ENCODE results near the gene C5orf52. TPM values are rescaled to one million over a fixed set of nuclear protein-coding genes. Genes with fewer than 3 reads are reported as not detected.

Gene C5orf52
- total and polyA plus RNA-seq, 2 experiments from 2014 or later, result not detected

- TF ChIP-seq CTCF (conservative IDR thresholded peaks at IDR 0.05; ENCODE audit: low read depth in 2 of 2), result no peak
- no peak for TF ChIP-seq NANOG (IDR thresholded peaks at IDR 0.05; ENCODE audit: borderline replicate concordance)
- TF ChIP-seq POLR2AphosphoS5 (IDR thresholded peaks at IDR 0.05; ENCODE audit: low read depth), result no peak
- no peak for TF ChIP-seq ZNF114 (CRISPR knock-in tag; IDR thresholded peaks at IDR 0.05)
- TF ChIP-seq CREB1 (CRISPR knock-in tag; IDR thresholded peaks at IDR 0.05; ENCODE audit: low read depth), result no peak
- no peak for TF ChIP-seq ETS1 (IDR thresholded peaks at IDR 0.05)
- no peak for TF ChIP-seq REST (IDR thresholded peaks at IDR 0.05; ENCODE audit: unreplicated experiment)
Observed at GRCh38 chr5:157677931-157678330, 6.6 kb downstream of the C5orf52 start (continued).

GRCh38 chr5:157679801-157680200, 8.5 kb downstream of the C5orf52 start:
- H3K36me3 Mint-ChIP-seq (ENCODE audit: low read depth), result no peaks in the 10 kb centered on the region
- no peak overlapping the region for H3K27ac ChIP-seq (ENCODE audit: low read depth)
- no peak for DNase-seq (ENCODE audit: low spot score)
- H3K4me2 ChIP-seq, result no peak overlapping the region
- H3K27me3 ChIP-seq (ENCODE audit: insufficient read depth), result no peaks in the 10 kb centered on the region
- H4K20me1 ChIP-seq (replicated peaks; ENCODE audit: insufficient read depth), result no peaks in the 10 kb centered on the region
- no peak overlapping the region for H2AFZ ChIP-seq
- H3K9me3 Mint-ChIP-seq, result no peaks in the 10 kb centered on the region
- H3K4me3 ChIP-seq, result no peak overlapping the region
- H3K9me2 ChIP-seq (ENCODE audit: insufficient read depth), result no peaks in the 10 kb centered on the region
- ATAC-seq, result no peak
- H3K27me3 Mint-ChIP-seq (ENCODE audit: insufficient read depth, low read depth, poor library complexity), result peaks cover 7% of the 10 kb centered on the region
- H3K27ac Mint-ChIP-seq, result no peak overlapping the region
- no peaks in the 10 kb centered on the region for H3K4me1 ChIP-seq (ENCODE audit: insufficient read depth)
- no peaks in the 10 kb centered on the region for H3K36me3 ChIP-seq (ENCODE audit: insufficient read depth)
- H3K4me3 Mint-ChIP-seq, result no peak overlapping the region
- no peaks in the 10 kb centered on the region for H3K79me2 ChIP-seq (replicated peaks; ENCODE audit: insufficient read depth)
- H3F3A ChIP-seq (replicated peaks; ENCODE audit: low read depth), result no peaks in the 10 kb centered on the region
- H3K4me1 Mint-ChIP-seq, result no peaks in the 10 kb centered on the region
- TF ChIP-seq JUNB (IDR thresholded peaks at IDR 0.05; ENCODE audit: unreplicated experiment) (no peak), REST (IDR thresholded peaks at IDR 0.05; ENCODE audit: unreplicated experiment) (no peak), CREB1 (CRISPR knock-in tag; IDR thresholded peaks at IDR 0.05; ENCODE audit: low read depth) (no peak), ZNF114 (CRISPR knock-in tag; IDR thresholded peaks at IDR 0.05) (no peak), EZH2 (IDR thresholded peaks at IDR 0.05; ENCODE audit: low read depth, unreplicated experiment) (no peak), POLR2AphosphoS5 (IDR thresholded peaks at IDR 0.05; ENCODE audit: low read depth) (no peak), EZH2phosphoT487 (IDR thresholded peaks at IDR 0.05; ENCODE audit: unreplicated experiment) (no peak)

Data from GM23338 (cell line).